Left renal pelvis (tissue), 4 donors: Measurements from ENCODE around the gene MFSD6. TPM values are rescaled to one million over a fixed set of nuclear protein-coding genes. Genes with fewer than 3 reads are reported as not detected.
"Not testable (repeated sequence)": the region's sequence is repeated elsewhere in the genome, so short reads cannot be mapped to it uniquely, and the experiment has no call there.

Experiments used
- DNase-seq, 4 donors: peaks; one replicate each; pipeline ENCODE4 v3.0.0-alpha.2; 2013; ENCODE audit warnings: low read depth in 4 of 4, low spot score in 3 of 4
- polyA plus RNA-seq, 4 donors: library from polyadenylated mRNA; unstranded; fragments of 120-200 nt; gene quantifications; one replicate each; pipeline ENCODE4 v1.2.1, GENCODE V29; 2013; ENCODE audit not compliant: insufficient read length in 4 of 4

Gene MFSD6
- polyA plus RNA-seq, result 10 to 100 TPM in 3 of 4 donors, 1 to 10 TPM in 1; 8.1 to 16.7 (median 15.5) TPM

DNA sequence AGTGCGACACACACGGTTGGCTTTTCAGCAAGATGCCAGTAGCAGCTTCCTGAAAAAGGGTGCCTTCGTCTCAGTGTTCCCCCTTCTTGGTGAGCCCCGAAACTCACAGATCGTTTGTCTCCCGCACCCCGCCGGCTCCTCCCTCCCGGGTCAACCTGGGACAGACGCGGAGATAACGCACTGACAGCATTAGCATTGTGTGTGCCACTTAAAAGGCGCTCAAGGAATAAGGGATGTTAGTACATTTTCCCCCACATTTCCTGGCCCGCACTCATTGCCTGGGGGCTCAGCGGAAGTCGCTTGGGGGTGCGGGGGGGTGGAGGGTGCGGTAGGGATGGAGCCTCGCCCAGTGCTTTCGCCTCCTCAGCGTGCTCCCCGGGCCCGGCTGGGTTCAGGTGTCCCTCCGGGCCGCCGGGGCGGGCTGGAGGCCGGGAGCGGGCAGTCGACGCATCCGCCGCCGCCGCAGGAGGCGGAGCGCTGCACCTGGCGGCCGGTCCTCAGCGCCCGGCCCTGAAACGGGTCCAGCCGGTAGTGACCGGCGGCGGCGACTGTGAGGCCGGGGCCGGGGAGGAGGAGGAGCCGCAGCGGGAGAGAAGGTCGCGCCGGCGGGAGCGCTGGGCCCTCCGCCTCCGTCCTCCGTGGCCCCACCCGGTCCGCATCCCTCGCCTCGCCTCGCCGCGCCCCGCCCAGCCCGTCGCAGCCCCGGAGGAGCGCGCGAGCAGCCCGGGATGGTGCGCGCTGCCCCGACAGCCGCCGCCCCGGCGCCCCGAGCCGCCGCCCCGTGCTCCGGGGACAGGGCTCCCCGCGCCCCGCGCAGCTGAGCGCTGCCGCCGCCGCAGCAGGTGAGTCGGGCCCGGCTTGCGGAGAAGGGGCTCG is at the start of gene MFSD6:
TSS of gene MFSD6 (plus strand) at position 694 of the 876 bp plus-strand sequence. CDS start 27,675 bp downstream, outside the sequence.
- DNase-seq, result no peak

DNA sequence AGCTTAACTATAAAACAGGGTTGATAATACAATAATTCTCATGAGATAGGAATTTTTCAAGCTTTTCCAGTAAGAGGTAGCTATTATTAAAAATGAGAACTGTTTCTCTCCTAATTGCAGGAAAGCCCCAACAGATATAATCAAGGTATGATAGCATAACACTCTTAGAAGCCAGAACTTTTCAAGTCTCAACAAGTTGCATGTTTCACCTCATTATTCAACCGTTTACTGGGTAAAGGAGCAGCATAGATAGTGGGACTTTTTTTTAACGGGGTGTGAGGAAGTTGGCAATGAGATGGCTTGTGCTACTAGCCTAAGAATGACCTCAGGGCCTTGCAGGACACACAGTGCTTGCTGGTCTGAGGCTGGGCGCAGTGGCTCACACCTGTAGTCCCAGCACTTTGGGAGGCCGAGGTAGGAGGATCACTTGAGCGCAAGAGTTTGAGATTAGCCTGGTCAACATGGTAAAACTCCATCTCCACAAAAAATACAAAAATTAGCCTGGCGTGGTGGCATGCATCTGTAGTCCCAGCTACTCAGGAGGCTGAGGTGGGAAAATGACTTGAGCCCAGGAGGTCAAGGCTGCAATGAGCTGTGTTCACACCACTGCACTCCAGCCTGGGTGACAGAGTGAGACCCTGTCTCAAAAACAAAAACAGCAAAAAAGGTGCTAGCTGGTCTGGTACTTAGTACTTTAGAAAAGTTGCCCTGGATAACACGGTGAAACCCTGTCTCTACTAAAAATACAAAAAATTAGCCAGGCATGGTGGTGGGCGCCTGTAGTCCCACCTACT is 49.3 kb upstream of the MFSD6 start:
- DNase-seq, result not testable (repeated sequence)

DNA sequence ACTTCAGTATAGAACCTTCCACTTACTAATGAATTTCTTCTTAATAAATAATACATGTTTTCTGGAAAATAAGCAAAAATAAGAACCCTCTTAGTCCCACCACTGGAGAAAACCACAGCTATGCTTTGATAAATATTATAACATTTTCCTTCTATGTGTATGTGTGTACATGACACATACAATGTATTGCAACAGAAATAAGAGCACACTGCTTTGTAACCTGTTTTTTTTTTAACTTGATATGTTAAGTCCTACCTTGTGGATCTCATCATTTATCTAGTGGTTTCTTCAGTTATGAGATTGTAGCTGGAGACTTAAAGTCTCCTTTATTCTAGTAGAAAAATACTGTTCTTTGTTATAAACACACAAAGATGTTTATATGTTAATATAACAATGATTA is 47.6 kb upstream of the MFSD6 start:
- no peak for DNase-seq

DNA sequence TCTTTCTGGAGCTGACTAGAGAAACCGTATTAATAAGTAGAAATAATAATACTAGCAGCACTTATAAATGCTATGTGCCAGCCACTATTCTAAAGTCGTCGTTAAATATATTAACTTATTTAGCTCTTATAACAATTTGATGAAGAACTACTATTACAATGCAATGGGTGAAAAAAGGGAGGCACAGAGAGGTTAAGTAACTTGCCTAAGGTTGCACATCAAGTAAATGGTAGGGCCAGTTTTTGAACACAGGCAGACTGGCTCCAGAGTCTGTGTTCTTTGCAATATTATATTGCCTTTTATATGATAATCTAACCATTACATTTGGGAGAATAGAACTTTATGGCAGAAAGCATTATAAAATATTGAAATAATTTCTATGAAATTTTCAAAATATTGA is 47.2 kb upstream of the MFSD6 start:
- no peak for DNase-seq

DNA sequence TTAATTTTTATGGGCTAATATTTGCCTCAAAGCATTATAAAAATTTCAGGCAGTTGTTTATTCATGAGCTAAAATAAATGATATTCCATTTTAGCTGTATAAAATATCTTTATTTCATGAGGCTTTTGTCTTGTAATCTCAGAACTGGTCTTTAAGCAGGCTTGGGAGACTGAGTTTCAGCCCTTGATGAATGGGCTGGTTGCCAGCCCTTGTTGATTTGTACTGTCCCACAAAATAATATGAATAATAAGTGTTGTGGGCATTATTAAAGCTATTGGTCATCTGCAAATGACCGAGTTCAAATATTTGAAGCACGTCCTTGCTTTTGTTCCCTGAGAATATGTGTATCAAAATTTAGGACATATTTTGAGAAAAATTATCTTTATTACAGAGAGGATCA is 46.6 kb upstream of the MFSD6 start:
- no peak for DNase-seq

DNA sequence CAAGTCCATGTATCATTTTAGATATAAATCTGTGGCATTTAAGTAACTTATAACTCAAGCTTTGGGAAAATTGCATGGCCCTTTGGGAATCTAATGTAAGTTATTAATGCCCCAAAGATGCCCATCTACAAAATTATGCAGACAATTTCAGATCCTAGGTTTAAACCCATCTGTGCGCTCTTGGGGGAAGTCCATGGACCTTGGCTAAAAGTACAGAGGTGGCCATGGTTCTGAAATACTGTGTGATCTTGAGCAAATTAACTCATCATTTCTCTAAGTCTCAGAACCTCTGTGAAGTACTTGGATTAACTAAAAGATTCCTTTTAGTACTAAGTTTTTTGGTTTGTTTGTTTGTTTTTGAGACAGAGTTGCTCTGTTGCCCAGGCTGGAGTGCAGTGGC is 45.3 kb upstream of the MFSD6 start:
- DNase-seq, result no peak

DNA sequence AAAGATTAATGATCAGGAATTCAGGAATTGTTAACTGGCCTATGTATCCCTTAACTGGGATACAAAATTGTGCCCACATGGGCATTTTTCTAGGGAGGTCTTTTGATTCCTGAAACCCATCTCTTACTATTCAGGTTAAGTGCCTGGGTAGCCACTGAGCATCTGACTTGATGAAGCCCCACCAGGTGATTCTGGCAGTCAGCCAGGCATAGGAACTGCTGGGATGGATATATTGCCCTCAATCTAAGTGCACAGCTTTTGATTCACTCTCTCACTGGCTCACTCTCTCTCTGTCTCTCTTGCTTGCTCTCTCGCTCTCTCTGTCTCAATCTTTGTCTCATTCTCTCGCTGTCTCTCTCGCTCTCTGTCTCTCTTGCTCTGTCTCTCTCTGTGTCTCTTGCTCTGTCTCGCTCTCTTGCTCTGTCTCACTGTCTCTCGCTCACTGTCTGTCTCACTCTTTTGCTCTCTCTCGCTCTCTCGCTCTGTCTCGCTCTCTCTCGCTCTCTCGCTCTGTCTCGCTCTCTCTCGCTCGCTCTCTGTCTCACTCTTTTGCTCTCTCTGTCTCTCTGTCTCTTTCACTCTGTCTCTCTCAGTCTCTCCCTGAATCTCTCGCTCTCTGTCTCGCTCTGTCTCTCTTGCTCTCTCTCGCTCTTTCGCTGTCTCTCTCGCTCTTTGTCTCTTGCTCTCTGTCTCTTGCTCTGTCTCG is 42.5 kb upstream of the MFSD6 start:
- DNase-seq, result no peak

DNA sequence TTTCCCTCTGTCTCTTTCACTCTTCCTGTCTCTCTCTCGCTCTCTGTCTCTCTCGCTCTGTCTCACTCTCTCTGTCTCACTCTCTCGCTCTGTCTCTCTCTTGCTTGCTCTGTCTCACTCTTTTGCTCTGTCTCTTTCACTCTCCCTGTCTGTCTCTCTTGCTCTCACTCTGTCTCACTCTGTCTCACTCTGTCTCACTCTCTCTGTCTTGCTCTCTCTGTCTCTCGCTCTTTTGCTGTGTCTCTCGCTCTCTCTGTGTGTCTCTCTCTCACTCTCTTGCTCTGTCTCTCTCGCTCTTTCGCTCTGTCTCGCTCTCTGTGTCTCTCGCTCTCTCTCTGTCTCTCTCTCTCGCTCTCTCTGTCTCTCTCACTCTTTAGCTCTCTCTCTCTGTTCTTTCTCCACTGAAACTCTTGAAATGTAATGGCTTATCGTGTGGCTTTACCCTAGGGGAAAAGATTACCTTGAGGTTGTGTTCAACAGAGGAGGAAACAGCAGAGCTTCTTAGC is 41.9 kb upstream of the MFSD6 start:
- DNase-seq, result no peak

DNA sequence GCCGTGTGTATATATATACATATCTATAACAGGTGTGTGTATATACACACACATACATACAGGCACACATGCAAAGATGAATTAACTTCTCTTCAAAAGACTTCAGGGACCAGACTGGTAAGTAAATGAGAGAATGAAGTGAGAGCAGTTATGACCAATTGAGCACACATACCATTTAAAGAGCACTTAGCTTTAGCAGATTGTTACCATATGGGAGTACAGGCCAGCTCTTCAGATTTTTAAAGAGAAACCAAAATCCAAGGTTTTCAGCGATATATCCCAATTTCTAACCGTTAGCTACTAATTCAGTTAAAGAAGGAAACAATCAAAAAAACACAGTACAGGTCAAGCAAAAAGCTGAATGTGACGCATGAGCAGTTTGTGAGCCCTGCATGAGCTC is 41.1 kb upstream of the MFSD6 start:
- DNase-seq, result no peak

DNA sequence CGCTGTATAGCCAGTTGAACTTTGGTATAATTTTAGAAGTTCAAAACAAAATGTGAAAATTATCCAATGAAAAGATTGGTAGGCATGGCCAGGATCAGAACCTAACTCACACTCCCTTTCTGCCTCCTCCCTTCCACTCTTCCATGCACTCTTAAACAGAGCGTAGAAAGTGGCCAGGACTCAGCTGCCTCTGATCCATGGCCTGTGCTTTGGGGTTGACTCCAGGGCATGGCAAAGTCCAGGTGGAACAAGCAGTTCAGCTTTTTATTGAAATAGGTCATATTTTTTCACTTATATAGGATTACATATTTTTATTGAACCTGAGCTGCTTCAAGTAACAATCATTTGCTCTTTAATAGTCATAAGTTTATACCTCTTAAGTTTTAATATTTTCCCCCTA is 38.5 kb upstream of the MFSD6 start:
- no peak for DNase-seq

DNA sequence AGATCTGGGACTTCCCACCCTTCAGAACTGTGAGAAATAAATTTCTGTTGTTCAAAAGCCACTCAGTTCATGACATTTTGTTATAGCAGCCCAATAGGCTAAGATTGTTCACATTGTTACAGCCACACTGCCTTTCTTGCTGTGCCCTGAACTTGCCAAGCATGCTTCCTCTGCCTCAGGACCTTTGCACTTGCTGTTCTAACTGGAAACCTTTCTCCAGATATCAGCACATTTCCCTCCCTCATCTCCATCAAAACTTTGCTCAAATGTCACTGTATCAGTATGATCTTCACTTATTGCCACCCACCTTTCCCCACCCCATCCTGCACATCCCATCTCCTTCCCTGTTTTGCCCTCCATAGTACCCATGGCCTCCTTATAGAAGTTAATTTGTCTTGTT is 32.1 kb upstream of the MFSD6 start:
- no peak for DNase-seq

DNA sequence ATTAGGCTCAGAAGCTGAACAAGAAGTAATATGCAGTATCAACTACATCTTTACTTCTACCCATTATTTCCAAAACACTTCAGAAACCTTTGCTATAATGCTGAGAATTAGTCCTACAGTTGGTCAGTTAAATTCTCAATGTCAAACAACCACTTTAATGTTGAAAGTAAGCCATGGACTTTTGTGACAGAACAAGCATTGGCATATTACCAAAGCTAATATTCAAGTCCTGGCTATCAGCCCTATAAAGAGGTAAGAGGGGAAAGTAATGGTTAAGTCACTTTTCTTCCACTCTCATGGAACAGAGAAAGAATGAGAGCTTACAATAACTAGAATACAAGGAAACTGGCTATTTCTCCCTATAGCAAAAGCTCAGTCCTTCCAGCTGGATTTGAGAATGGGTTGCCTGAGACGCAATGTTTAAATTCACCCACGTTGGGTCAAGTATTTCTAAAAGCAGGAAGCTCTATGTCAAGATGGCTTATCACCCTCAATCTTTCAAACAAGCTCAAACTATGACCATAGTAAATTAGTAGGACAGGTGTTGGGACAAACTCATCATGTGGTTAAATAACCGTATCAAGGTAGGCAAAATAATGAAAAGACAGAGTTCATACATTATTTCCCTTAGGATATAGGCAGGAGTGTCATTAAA is 31.4 kb upstream of the MFSD6 start:
- DNase-seq, result no peak

DNA sequence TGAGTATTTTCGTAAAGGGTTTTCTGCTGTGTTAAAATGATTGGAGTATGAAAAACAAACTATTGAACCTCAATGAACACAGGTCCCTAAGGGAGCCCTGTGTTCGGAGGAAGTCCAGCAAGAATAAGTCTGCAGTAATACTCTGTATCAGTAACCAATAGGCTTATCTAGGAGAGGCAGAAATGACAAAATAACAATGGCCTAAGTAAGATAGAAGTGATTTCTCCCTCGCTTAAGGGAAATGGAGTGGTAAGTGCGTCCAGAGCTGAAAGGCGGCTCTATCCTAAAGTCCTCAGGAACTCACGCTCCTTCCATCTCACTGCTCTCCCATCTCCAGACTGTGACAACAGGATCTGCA is 29.3 kb upstream of the MFSD6 start:
- no peak for DNase-seq

DNA sequence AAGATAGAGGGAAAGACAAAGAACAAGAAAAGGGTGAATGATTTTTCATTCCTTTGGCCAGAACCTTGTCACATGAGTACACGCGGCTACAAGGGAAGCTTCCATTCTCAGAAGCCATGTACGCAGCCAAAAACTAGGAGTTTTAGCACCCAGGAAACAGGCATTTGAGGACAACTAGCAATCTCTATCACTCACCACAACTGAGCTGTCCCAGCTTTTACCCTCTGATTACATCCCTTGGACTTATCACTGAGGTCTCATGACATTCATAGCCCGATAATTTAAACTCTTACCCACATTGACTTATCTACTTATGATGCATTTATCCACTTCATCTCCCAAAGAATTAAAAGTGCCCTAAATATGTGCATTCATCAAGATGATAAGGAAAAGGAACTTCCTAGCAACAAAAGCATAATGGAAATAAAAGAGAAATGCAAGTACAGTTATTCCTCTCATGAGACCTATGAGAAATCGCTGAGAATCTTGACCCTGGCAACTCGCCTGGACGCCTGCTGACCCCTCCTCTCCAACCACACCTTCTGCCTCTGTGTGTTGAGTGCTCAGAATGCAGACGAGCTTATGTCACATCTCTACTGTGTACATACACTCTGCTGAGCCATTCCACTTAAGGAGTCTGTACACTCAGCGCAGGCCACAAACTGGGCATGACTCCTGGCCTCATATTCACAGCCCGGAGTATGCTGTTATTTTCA is 28.7 kb upstream of the MFSD6 start:
- no peak for DNase-seq

DNA sequence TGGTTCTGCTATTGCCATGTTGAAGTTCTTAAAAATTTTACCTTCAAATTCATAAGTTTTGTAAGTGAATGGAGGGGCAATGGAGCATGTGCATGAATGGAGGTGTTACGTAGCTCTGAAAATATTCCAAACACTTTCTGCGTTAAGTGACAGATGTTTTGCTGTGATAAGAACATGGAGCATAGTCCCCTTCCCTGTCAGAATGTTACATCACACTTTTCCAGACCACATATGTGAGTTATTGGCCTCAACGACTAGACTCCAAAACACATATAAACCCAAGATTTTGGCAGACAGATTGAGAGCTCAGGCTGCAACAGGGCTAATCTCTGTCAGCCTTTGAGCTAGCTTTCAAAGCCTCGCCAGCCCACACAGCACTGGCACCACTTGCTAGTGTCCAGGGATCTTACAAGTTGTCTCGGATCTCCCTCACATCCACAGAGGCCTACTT is 27.2 kb upstream of the MFSD6 start:
- no peak for DNase-seq

DNA sequence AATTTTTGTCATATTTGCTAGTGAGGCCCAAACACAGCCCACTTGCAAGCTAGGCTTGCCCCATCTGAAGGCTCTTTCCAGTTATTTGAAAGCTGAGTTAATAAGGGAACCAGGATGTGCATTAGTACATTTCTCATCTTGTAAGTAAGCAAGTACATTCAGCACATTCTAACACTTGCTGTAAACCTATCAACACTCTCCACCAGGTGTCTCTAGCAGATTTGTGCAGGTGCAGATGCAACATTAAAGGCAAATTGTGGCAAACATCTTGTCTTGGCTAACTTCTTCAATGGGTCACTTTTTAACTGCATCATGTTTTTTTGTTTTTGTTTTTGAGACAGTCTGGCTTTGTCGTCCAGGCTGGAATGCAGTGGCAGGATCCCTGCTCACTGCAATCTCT is 25.3 kb upstream of the MFSD6 start:
- DNase-seq, result peak in 1 of 4 donors; percentile 31

DNA sequence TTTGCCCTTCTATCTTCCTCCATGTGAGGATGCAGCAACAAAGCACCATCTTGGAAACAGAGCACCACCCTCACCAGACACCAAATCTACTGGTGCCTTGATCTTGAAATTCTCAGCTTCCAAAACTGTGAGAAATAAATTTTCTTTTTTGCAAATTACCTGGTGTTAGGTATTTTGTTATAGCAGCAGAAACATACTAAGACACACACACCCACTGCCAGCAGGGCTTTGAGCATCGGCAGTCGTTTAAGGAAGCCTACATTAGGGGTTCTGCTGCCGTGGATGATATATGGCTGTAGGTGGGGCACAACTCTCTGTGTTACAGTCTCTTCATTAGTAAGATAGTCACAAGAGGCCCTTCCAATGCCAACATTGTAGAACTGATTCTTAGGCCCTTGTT is 20.7 kb upstream of the MFSD6 start:
- no peak for DNase-seq

DNA sequence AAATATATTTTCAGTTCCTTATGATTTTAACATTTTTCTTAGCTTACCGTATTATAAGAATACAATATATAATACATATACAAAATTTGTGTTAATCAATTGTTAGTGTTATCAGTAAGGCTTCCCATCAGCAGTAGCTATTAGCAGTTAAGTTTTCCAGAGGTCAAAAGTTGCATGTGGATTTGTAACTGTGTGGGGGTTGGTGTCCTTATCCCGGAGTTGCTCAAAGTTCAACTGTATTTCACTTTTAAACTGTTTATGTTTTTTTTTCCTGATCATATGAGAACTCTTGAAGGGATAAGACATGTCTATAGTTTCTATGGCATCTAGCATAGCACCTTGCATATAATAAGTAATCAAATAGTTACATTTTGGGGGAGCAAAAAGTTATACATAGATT is 11.9 kb upstream of the MFSD6 start:
- DNase-seq, result no peak

DNA sequence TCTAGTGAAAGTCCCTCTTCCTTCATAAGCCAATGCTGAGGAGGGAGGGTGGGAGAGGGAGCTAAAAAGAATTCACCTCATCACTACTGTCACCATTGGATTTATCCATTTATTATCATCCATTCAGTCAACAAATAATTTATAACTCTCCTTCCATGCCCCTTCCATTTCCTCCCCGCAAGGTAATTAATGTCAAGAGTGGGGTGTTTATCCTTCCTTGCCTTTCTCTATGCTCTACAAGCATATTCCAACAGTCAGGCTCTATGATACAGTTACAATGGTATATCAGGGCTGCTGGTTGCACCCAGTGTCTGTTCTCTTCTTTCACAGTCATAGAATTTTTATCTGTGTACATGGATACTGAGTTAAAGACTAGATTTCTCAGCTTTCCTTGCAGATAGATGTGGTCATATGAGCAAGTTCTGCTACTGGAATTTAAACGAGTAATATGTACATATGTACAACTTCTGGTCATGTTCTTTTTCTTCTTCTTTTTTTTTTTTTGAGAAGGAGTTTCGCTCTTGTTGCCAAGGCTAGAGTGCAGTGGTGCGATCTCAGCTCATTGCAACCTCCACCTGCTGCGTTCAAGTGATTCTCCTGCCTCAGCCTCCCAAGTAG is 5.1 kb upstream of the MFSD6 start:
- DNase-seq, result no peak
